GM12872 (cell line): ENCODE results near the gene ID1.

Experiments
- CTCF ChIP-seq: IDR thresholded peaks from 3 replicates; pipeline ENCODE4 v1.5.1; 2011; ENCODE audit warnings: low read depth, mild to moderate bottlenecking, low read length, moderate library complexity; ENCODE audit not compliant: insufficient read depth

ID1 gene

GRCh38 chr20:31605031-31605901 is at the start of gene ID1:
ID1 (plus strand) TSS chr20:31605289; CDS start chr20:31605388, 99 bp downstream.
- no peak for TF ChIP-seq CTCF

- no peak for TF ChIP-seq CTCF
These were observed 45.4 kb upstream of the ID1 start for GRCh38 chr20:31559704-31560093.

GRCh38 chr20:31560094-31560745 is 44.9 kb upstream of the ID1 start:
- TF ChIP-seq CTCF: peak; percentile 92

- no peak for TF ChIP-seq CTCF
These were observed 44.1 kb upstream of the ID1 start for GRCh38 chr20:31560746-31561598.

GRCh38 chr20:31562241-31562640 is 42.8 kb upstream of the ID1 start:
- no peak for TF ChIP-seq CTCF

GRCh38 chr20:31564284-31564683 is 40.8 kb upstream of the ID1 start:
- TF ChIP-seq CTCF: no peak
